H9 (cell line): ENCODE data around the gene TANGO6. TPM values are rescaled to one million over a fixed set of nuclear protein-coding genes. Genes with fewer than 3 reads are reported as not detected.

ENCODE experiments used
- DNase-seq: peaks from one replicate; pipeline ENCODE4 v3.0.0-alpha.2; 2017
- H2AFZ ChIP-seq: one replicate; pipeline ENCODE4 v1.6.1; 2013; ENCODE audit warnings: mild to moderate bottlenecking, low read length, control low read depth, moderate library complexity
- H2AK5ac ChIP-seq: 2 replicates; pipeline ENCODE4 v1.6.1; 2013; ENCODE audit warnings: low read length, control low read depth, mixed read lengths; ENCODE audit not compliant: insufficient read length
- H2BK120ac ChIP-seq: one replicate; pipeline ENCODE4 v1.6.1; 2013; ENCODE audit warnings: low read depth, mild to moderate bottlenecking, low read length, control low read depth, inconsistent platforms; ENCODE audit not compliant: poor library complexity, severe bottlenecking
- H2BK12ac ChIP-seq: 2 replicates; pipeline ENCODE4 v1.6.1; 2013; ENCODE audit warnings: low read length, control low read depth, mixed read lengths, low read depth; ENCODE audit not compliant: insufficient read length
- H2BK15ac ChIP-seq: 2 replicates; pipeline ENCODE4 v1.6.1; 2013; ENCODE audit warnings: low read depth, low read length, control low read depth
- H2BK20ac ChIP-seq: one replicate; pipeline ENCODE4 v1.6.1; 2013; ENCODE audit warnings: low read depth, mild to moderate bottlenecking, low read length, control low read depth, inconsistent platforms; ENCODE audit not compliant: poor library complexity, severe bottlenecking
- H2BK5ac ChIP-seq: 2 replicates; pipeline ENCODE4 v1.6.1; 2013; ENCODE audit warnings: low read length, control low read depth, mixed read lengths; ENCODE audit not compliant: insufficient read length
- H3K14ac ChIP-seq: 2 replicates; pipeline ENCODE4 v1.6.1; 2013; ENCODE audit warnings: low read length, control low read depth; ENCODE audit not compliant: insufficient read depth
- H3K18ac ChIP-seq: 2 replicates; pipeline ENCODE4 v1.6.1; 2013; ENCODE audit warnings: low read depth, mild to moderate bottlenecking, mixed read lengths, low read length, control low read depth; ENCODE audit not compliant: insufficient read length
- H3K23ac ChIP-seq: 2 replicates; pipeline ENCODE4 v1.6.1; 2013; ENCODE audit warnings: low read length, control low read depth, mixed read lengths, low read depth; ENCODE audit not compliant: insufficient read length
- H3K23me2 ChIP-seq: 2 replicates; pipeline ENCODE4 v1.6.1; 2013; ENCODE audit warnings: low read depth, mild to moderate bottlenecking, mixed read lengths, low read length, control low read depth; ENCODE audit not compliant: insufficient read length, poor library complexity, severe bottlenecking
- H3K27ac ChIP-seq: 2 replicates; pipeline ENCODE4 v1.5.1; 2013; ENCODE audit warnings: low read length, control low read depth, mixed read lengths, low read depth; ENCODE audit not compliant: insufficient read length
- H3K27me3 ChIP-seq: 2 replicates; pipeline ENCODE4 v1.6.1; 2013; ENCODE audit warnings: low read length, control low read depth, inconsistent platforms; ENCODE audit not compliant: insufficient read depth
- H3K4ac ChIP-seq: 2 replicates; pipeline ENCODE4 v1.6.1; 2013; ENCODE audit warnings: low read depth, mild to moderate bottlenecking, control low read depth, inconsistent platforms, low read length, moderate library complexity
- H3K4me1 ChIP-seq: 2 replicates; pipeline ENCODE4 v1.6.1; 2013; ENCODE audit warnings: low read length, control low read depth, inconsistent platforms; ENCODE audit not compliant: insufficient read depth
- H3K4me2 ChIP-seq: 2 replicates; pipeline ENCODE4 v1.6.1; 2013; ENCODE audit warnings: low read length, control low read depth, mixed read lengths; ENCODE audit not compliant: insufficient read length, insufficient read depth
- H3K56ac ChIP-seq: 2 replicates; pipeline ENCODE4 v1.6.1; 2013; ENCODE audit warnings: low read depth, mild to moderate bottlenecking, mixed read lengths, low read length, control low read depth; ENCODE audit not compliant: insufficient read length
- H3K79me1 ChIP-seq: 2 replicates; pipeline ENCODE4 v1.6.1; 2013; ENCODE audit warnings: low read depth, mild to moderate bottlenecking, moderate library complexity, low read length, control low read depth, inconsistent platforms; ENCODE audit not compliant: insufficient read depth, poor library complexity, severe bottlenecking
- H3K79me2 ChIP-seq: 2 replicates; pipeline ENCODE4 v1.6.1; 2013; ENCODE audit warnings: low read length, control low read depth, inconsistent platforms; ENCODE audit not compliant: insufficient read depth
- H3K9ac ChIP-seq: 2 replicates; pipeline ENCODE4 v1.6.1; 2013; ENCODE audit warnings: low read length, control low read depth, mixed read lengths; ENCODE audit not compliant: insufficient read length; ENCODE audit errors: extremely low read depth
- H3K9me3 ChIP-seq: one replicate; pipeline ENCODE4 v1.6.1; 2013; ENCODE audit warnings: low read depth, low read length, inconsistent platforms; ENCODE audit not compliant: control insufficient read depth
- H3T11ph ChIP-seq: one replicate; pipeline ENCODE4 v1.6.1; 2013; ENCODE audit warnings: mild to moderate bottlenecking, low read length, control low read depth, inconsistent platforms
- H4K20me1 ChIP-seq: one replicate; pipeline ENCODE4 v1.6.1; 2013; ENCODE audit not compliant: control insufficient read depth, insufficient read length, insufficient read depth
- H4K5ac ChIP-seq: 2 replicates; pipeline ENCODE4 v1.6.1; 2013; ENCODE audit warnings: low read depth, mild to moderate bottlenecking, mixed read lengths, low read length, control low read depth; ENCODE audit not compliant: insufficient read length
- H4K8ac ChIP-seq: replicated peaks from 2 replicates; pipeline ENCODE4 v1.6.1; 2013; ENCODE audit warnings: low read length, control low read depth, mixed read lengths, low read depth; ENCODE audit not compliant: insufficient read length
- H4K91ac ChIP-seq: 2 replicates; pipeline ENCODE4 v1.6.1; 2013; ENCODE audit warnings: low read depth, mild to moderate bottlenecking, moderate library complexity, mixed read lengths, low read length, control low read depth; ENCODE audit not compliant: insufficient read length
- H3K27ac Mint-ChIP-seq, 3 experiments: 2 replicates in 2 of 3; 3 replicates in 1 of 3; pipeline ENCODE4 v1.8.0; 2020 to 2021; ENCODE audit warnings: mixed read lengths in 3 of 3, mild to moderate bottlenecking in 1 of 3, moderate library complexity in 1 of 3
- H3K27me3 Mint-ChIP-seq: 2 replicates; pipeline ENCODE4 v1.8.0; 2021; ENCODE audit warnings: low read depth, mild to moderate bottlenecking, moderate library complexity, mixed read lengths
- H3K36me3 Mint-ChIP-seq, 3 experiments: 2 replicates in 2 of 3; 3 replicates in 1 of 3; pipeline ENCODE4 v1.8.0; 2020 to 2021; ENCODE audit warnings: low read depth in 3 of 3, mixed read lengths in 3 of 3; ENCODE audit not compliant: insufficient read depth in 1 of 3
- H3K4me1 Mint-ChIP-seq, 2 experiments: 2 replicates each; pipeline ENCODE4 v1.8.0; 2020; ENCODE audit warnings: mixed read lengths in 2 of 2
- H3K4me3 Mint-ChIP-seq, 2 experiments: 2 replicates in 1 of 2; 3 replicates in 1 of 2; pipeline ENCODE4 v1.8.0; 2020 to 2021; ENCODE audit warnings: mild to moderate bottlenecking in 2 of 2, mixed read lengths in 2 of 2, moderate library complexity in 1 of 2
- H3K9me3 Mint-ChIP-seq, 2 experiments: 2 replicates in 1 of 2; 3 replicates in 1 of 2; pipeline ENCODE4 v1.8.0; 2020; ENCODE audit warnings: mild to moderate bottlenecking in 2 of 2, mixed read lengths in 2 of 2, moderate library complexity in 1 of 2
- CTCF ChIP-seq: fragments of 200-600 bp; sonication (generic); conservative IDR thresholded peaks from 3 replicates; pipeline ENCODE4 v1.8.0; 2021; ENCODE audit warnings: antibody characterized with exemption, mild to moderate bottlenecking
- total RNA-seq: library from RNA; stranded (reverse); gene quantifications from 2 replicates; pipeline ENCODE4 v1.2.1, GENCODE V29; 2021

Gene TANGO6
- total RNA-seq, 1 experiment from 2014 or later, result 12.0 TPM

- Histone ChIP-seq H2BK5ac (no peak overlapping the region), H4K5ac (no peak overlapping the region), H4K91ac (no peak overlapping the region), H3K9me3 (no peaks in the 10 kb centered on the region), H3K27ac (no peak overlapping the region), H2BK20ac (no peak overlapping the region), H2BK12ac (no peak overlapping the region), H3K23me2 (no peaks in the 10 kb centered on the region), H3K9ac (no peak overlapping the region), H2BK120ac (no peak overlapping the region), H2BK15ac (no peak overlapping the region), H4K8ac (no peak overlapping the region), H3K14ac (no peak overlapping the region), H2AK5ac (no peak overlapping the region), H3K4me2 (no peak overlapping the region), H3T11ph (no peak overlapping the region), H2AFZ (no peak overlapping the region), H4K20me1 (no peaks in the 10 kb centered on the region), H3K4ac (no peak overlapping the region), H3K18ac (no peak overlapping the region), H3K56ac (no peak overlapping the region), H3K79me1 (no peaks in the 10 kb centered on the region), H3K79me2 (no peaks in the 10 kb centered on the region), H3K4me1 (no peaks in the 10 kb centered on the region), H3K23ac (no peak overlapping the region), H3K27me3 (no peaks in the 10 kb centered on the region)
- Mint-ChIP-seq H3K4me1 (peaks cover 4% of the 10 kb centered on the region in 2 experiments; a peak in 1 of 4 replicates), H3K36me3 (no peaks in the 10 kb centered on the region), H3K9me3 (no peaks in the 10 kb centered on the region), H3K27me3 (no peaks in the 10 kb centered on the region), H3K4me3 (no peak overlapping the region; a peak in 1 of 5 replicates), H3K27ac (no peak overlapping the region)
- TF ChIP-seq CTCF, result no peak
- no peak for DNase-seq
Measured at GRCh38 chr16:69013991-69014390, 170.7 kb downstream of the TANGO6 start.
